ENCODE data around the gene LOXL4.

The LOXL4 gene

GRCh38 chr10:98303569-98303968 lies 35.6 kb upstream of the LOXL4 start:
- no peak overlapping the region for H3K4me3 ChIP-seq (ENCODE audit: control insufficient read depth, low read depth, low read length)
- no peak for DNase-seq (ENCODE audit: low read depth)
- no peak for TF ChIP-seq CTCF (conservative IDR thresholded peaks at IDR 0.05; ENCODE audit: control insufficient read depth, insufficient read depth, low read depth, low read length)

DNA sequence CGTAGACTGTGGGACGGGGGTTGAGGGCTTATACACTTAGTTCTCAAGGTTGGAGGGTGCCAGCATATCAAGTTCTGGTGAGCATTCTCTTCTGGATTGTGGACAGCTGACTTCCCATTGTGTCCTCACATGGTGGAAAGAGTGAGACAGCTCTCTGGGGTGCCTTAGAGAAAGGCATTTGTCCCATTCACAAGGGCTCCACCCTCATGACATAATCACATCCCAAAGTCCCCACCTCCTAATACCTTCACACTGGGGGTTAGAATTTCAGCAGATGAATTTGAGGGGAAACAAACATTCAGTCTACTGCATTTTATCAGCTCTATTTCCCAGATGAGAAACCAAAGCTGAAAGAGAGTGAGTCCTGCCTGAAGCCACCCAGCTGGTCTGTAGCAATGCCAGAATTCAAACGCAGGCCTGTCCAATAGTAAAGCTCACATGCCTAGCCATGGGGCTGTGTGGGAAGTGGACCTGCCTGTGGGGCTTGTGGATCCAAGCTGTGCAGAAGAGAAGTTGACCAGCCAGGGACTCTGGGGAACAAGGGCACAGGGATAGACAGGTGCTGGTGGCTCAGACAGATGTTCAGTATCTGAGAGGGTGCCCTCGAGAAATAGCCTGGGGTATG lies 34.9 kb upstream of the LOXL4 start:
- no peak overlapping the region for H3K4me3 ChIP-seq (ENCODE audit: control insufficient read depth, low read depth, low read length)
- DNase-seq (ENCODE audit: low read depth): no peak
- TF ChIP-seq CTCF (conservative IDR thresholded peaks at IDR 0.05; ENCODE audit: control insufficient read depth, insufficient read depth, low read depth, low read length): no peak

DNA sequence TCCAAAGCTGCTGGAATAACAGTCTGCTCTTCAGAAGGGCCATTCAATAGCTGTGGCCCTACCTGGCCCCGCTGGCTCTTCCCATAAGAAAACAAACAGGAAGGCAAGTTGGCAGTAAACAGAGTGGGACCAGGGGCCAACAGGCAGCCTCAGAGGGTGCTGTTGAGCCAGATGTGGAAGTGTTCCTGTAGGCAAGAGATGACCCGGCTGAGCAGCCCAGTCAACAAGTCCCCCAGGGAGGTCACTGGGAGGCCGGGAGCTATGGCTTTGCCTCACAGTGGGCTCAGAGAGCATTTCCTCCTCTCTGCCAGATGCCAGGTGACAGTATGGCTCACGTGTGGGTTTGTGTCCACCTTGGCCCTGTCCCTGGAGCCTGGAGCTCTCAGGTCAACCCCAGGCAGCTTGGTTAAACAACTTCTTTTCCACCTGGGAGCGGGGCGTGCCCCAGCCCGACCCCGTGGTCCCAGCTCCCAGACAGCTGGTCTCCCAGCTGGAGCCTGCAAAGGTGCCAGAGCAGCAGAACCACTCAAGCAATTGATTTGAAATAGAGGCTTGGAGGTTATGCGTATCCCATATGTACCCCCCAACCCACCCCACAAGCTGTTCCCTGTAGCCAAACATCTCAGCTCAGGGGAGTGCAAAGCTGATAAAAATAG lies 33.8 kb upstream of the LOXL4 start:
- DNase-seq (ENCODE audit: low read depth): no peak
- no peak for TF ChIP-seq CTCF (conservative IDR thresholded peaks at IDR 0.05; ENCODE audit: control insufficient read depth, insufficient read depth, low read depth, low read length)
- no peak overlapping the region for H3K4me3 ChIP-seq (ENCODE audit: control insufficient read depth, low read depth, low read length)

DNA sequence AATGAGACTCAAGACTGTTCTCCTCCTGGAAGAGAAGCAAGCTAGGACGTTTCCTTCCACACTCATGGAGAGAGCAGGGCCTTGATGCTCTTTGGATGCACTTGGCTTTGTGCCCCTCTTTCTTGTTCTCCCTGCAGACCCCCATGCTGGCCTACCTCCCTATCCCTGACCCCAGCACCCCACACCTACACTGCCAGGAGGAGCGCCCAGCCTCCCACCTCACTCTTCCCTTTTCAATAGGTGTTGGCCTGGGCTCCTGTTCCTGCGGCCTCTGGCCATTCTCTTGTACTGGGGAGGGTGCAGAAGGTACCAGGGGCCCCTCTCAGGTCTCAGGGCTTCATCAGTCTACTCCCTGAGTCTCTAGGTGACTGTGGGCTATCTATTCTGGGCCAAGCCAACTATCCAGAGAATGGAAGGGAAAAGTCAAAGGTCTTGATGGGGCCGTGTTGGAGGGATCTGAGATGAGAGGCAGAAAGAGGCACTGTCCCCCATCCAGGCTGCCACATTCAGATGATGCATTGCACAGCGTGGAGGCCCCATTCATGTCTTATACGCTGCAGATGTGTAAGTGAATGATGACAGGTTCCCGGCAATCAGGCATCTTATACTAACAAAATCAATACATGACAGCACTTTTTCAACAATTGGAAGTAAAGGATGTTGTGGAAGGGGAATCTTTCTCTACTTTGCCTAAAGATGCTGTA lies 32.7 kb upstream of the LOXL4 start:
- no peak for TF ChIP-seq CTCF (conservative IDR thresholded peaks at IDR 0.05; ENCODE audit: control insufficient read depth, insufficient read depth, low read depth, low read length)
- no peak for DNase-seq (ENCODE audit: low read depth)
- no peak overlapping the region for H3K4me3 ChIP-seq (ENCODE audit: control insufficient read depth, low read depth, low read length)

DNA sequence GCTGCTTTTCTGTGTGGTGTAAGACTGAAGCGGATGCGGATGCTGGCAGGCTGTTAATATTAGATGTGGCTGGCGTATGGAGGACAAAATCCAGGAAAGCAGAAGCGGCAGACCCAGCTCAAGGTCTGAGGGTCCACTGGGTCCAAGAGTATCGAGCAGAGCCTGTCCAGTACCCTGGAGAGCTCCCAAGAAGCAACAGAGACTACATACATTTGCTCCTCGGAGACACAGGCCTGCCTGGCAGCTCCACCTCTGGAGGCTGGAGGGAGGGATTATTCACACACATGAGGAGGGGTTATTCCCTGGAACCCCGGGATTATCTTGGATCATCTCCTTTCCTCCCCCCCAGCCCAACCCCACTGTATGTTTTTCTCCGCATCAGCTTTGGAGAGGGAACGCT lies 31.3 kb upstream of the LOXL4 start:
- peak; percentile 30 for DNase-seq (ENCODE audit: low read depth)
- no peak for TF ChIP-seq CTCF (conservative IDR thresholded peaks at IDR 0.05; ENCODE audit: control insufficient read depth, insufficient read depth, low read depth, low read length)

GRCh38 chr10:98296524-98296923 lies 28.5 kb upstream of the LOXL4 start:
- DNase-seq (ENCODE audit: low read depth): peak; percentile 15
- TF ChIP-seq CTCF (conservative IDR thresholded peaks at IDR 0.05; ENCODE audit: control insufficient read depth, insufficient read depth, low read depth, low read length): no peak

More for the DNA sequence above, 31.3 kb upstream of the LOXL4 start:
- H3K4me3 ChIP-seq (ENCODE audit: control insufficient read depth, low read depth, low read length): no peak overlapping the region

More at GRCh38 chr10:98296524-98296923, 28.5 kb upstream of the LOXL4 start:
- no peak overlapping the region for H3K4me3 ChIP-seq (ENCODE audit: control insufficient read depth, low read depth, low read length)
